HG03571 (cell line): ENCODE data around the gene NRARP.
A peak's percentile ranks its signal among the peaks of the same experiment; 100 is the strongest.

Experiments used
- ATAC-seq: cut with Tn5 transposase; IDR thresholded peaks from one replicate; pipeline ENCODE4 v1.9.1; 2021; ENCODE audit not compliant: unreplicated experiment

The NRARP gene

GRCh38 chr9:137277329-137278041, 24.6 kb downstream of the NRARP start, which contains the start of gene TOR4A:
TSS of gene TOR4A (plus strand) at chr9:137277726. CDS start at chr9:137278690, 964 bp downstream.
- peak; percentile 58 for ATAC-seq

GRCh38 chr9:137276473-137277328, 25.4 kb downstream of the NRARP start:
- no peak for ATAC-seq

GRCh38 chr9:137275588-137276472, 26.2 kb downstream of the NRARP start:
- no peak for ATAC-seq

DNA sequence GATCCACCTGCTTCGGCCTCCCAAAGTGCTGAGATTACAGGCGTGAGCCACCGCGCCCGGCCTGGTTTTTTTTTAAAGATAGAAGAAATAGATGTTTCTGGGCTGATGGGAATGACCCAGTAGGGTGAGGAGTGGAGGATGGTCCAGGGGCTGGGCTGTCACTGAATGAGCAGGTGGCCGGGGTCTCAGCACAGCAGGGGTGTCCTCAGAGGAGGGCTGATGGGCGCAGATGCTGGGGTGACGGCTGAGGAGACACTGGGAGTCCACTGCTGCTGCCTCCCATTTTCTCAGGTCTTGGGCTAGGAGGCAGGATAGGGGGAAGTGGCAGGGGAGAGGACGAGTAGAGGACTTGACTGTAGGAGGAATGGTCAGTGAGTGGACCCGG, 26.9 kb downstream of the NRARP start:
- ATAC-seq, result no peak

DNA sequence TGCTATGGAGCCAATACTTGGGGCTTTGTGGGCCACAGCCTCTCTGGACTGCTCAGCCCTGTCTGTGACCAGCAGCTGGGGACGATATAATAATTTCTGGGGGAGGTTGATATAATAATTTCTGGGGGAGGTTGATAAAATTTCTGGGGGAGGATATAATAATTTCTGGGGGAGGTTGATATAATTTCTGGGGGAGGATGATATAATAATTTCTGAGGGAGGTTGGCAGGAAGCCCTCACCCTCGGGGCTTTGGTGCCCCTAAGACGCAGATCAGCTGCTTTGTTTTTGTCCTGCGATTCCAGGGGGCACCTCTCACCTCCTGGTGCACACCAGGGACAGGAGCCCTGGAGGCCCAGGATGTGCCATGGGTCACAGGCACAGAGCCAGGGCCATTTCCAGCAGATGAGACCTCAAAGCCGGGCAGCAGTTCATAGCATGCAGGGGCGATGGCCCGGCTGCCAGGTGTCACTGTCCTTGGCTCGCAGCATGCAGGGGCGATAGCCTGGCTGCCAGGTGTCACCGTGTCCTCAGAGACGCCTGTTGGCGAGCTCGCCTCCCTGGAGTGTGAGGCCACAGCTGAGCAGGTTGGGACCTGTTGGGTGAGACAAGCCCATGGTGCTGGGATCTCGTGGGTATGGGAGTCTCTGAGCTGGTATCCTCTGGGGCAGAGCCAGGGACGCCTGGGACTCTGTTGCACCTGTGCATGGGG, 28.3 kb downstream of the NRARP start:
- no peak for ATAC-seq

DNA sequence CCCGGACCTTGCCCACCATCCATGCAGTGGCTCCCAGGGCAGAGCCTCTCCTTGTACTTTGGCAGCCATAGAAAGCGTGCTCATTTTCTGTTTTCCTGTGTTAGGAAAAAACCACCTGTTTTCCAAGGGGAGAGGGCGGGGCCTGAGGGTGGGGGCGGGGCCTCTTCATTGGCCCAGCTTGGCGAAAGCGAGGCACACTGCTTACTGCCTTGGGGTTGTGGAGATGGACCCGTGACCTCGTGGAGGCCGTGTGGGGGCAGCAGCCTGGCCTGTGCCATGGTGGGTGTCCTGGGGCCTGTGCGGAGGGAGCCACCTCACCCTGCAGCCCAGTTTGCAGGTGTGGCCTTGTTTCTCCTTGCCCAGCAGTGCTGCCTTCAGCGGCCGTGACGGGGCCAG, 29.0 kb downstream of the NRARP start:
- no peak for ATAC-seq

GRCh38 chr9:137272241-137273094, 29.6 kb downstream of the NRARP start:
- ATAC-seq, result no peak

- ATAC-seq, result no peak
Observed at GRCh38 chr9:137271696-137272076, 30.4 kb downstream of the NRARP start.

- ATAC-seq, result no peak
Observed at GRCh38 chr9:137270929-137271695, 31.0 kb downstream of the NRARP start.

GRCh38 chr9:137269231-137269772, 32.8 kb downstream of the NRARP start:
- no peak for ATAC-seq

- no peak for ATAC-seq
Observed at GRCh38 chr9:137268538-137269201, 33.4 kb downstream of the NRARP start.

DNA sequence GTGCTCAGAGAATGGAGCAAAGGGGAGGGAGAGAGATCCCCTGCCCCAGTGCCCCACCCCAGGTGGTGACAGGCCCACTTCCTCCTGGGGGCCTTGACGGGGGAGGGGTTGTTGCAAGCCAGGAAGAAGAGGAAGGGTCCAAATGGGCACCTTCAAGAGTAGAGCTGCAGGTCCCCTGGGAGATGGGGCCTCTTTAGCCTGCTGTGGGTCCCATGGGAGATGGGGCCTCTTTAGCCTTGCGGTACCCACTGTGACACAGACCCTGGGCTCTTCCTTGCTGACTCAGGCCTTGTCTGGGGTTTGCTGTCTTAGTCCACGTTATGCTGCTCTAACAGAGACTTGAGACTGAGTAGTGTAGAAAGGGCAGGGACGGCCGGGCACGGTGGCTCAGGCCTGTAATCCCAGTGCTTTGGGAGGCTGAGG, 34.1 kb downstream of the NRARP start:
- no peak for ATAC-seq

DNA sequence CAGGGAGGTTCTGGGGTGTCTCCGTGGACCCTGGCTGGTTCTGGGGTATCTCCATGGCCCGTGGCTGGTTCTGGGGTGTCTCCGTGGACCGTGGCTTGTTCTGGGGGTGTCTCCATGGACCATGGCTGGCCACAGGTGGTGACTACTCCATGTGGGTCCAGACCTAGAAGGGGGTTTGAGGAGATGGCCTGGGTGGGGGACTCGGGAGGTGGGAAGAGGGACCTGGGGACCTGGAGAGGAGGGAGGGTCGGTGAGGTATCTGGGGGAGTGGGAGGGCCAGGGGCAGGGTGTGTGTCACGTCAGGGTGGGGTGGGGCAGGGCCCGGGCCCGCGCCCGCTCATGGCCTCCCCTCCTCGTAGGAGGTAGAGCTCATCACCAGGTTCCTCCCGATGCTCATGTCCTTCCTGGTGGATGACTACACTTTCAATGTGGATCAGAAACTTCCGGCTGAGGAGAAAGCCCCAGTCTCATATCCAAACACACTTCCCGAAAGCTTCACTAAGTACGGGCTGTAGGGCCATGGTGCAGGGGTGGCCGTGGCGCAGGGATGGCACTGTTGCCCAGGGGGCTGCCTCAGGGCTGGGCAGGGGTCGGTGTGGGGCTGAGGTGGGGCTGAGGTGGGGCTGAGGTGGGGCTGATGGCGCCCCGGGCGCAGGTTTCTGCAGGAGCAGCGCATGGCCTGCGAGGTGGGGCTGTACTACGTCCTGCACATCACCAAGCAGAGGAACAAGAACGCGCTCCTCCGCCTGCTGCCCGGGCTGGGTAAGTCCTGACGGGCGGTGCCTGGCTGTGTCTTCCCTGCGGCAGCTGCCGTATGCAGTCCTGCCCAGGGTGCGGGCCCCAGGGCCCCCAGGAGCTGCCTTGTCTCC, 35.3 kb downstream of the NRARP start:
- no peak for ATAC-seq

DNA sequence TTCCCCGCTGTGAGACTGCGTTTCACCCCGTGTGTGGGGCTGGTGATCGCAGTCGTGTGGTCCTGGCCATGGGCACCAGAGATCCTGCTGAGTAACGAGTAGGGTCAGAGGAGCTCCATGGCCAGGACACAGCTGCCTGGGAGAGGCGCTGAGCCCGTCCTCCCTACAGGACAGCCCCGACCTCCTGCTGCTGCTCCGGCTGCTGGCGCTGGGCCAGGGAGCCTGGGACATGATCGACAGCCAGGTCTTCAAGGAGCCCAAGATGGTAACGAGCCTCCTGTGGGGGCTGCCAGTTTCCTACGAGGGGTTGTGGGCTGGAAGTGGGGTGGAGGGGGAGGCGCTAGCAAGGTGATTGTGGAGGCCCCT, 35.9 kb downstream of the NRARP start:
- no peak for ATAC-seq

GRCh38 chr9:137265496-137266161, 36.4 kb downstream of the NRARP start:
- ATAC-seq, result no peak

GRCh38 chr9:137264067-137264466, 38.0 kb downstream of the NRARP start:
- ATAC-seq, result no peak

DNA sequence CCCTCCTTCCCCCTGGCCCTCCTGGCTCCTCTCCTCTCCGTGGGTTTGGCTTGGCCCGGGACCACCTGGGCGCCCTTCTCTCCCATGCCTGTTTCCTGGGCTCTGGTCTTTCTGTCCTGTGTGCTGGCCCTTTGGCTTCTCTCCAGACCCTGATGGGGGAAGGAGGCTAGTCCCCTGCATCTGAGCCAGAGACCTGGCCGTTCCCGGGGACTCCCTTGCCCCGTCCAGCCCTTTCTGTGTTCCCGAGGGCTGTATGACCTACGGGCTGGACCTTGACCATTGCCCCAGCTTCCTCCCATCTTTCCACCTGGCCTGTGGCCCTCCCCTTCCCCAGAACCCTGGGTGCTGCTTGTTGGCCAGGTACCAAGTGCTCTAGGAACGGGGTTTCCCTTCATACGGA, 38.6 kb downstream of the NRARP start:
- ATAC-seq, result no peak
